Nephron (organoid): ENCODE data around the gene ABCF1.

Source experiments
- H3K27ac Mint-ChIP-seq, 3 experiments: 2 replicates each; pipeline ENCODE4 v1.8.0; 2020; ENCODE audit warnings: mixed read lengths in 3 of 3, mild to moderate bottlenecking in 2 of 3, moderate library complexity in 1 of 3
- H3K27me3 Mint-ChIP-seq: 2 replicates; pipeline ENCODE4 v1.8.0; 2021; ENCODE audit warnings: low read depth, mild to moderate bottlenecking, moderate library complexity, mixed read lengths
- H3K36me3 Mint-ChIP-seq: 2 replicates; pipeline ENCODE4 v1.8.0; 2020; ENCODE audit warnings: low read depth, mixed read lengths
- H3K4me1 Mint-ChIP-seq: 2 replicates; pipeline ENCODE4 v1.8.0; 2020; ENCODE audit warnings: mixed read lengths
- H3K4me3 Mint-ChIP-seq, 3 experiments: 2 replicates each; pipeline ENCODE4 v1.8.0; 2020; ENCODE audit warnings: mild to moderate bottlenecking in 3 of 3, mixed read lengths in 3 of 3, moderate library complexity in 2 of 3
- H3K9me3 Mint-ChIP-seq: 2 replicates; pipeline ENCODE4 v1.8.0; 2020; ENCODE audit warnings: mixed read lengths
- CTCF ChIP-seq, 3 experiments: fragments of 200-600 bp; sonication (generic); IDR thresholded peaks; one replicate each; pipeline ENCODE4 v1.5.0; 2021; ENCODE audit warnings: antibody characterized with exemption in 3 of 3; ENCODE audit not compliant: unreplicated experiment in 3 of 3

ABCF1 gene

GRCh38 chr6:30600451-30600961 lies 29.3 kb downstream of the ABCF1 start:
- TF ChIP-seq CTCF (IDR thresholded peaks at IDR 0.05; ENCODE audit: unreplicated experiment in 3 of 3) = no peak
- no peak overlapping the region for H3K4me3 Mint-ChIP-seq
- H3K36me3 Mint-ChIP-seq = peaks cover 59% of the 10 kb centered on the region
- H3K27ac Mint-ChIP-seq = peak overlapping the region in 2 of 3 experiments; percentile 37 to 43
- no peaks in the 10 kb centered on the region for H3K9me3 Mint-ChIP-seq
- no peaks in the 10 kb centered on the region for H3K4me1 Mint-ChIP-seq
- no peaks in the 10 kb centered on the region for H3K27me3 Mint-ChIP-seq

GRCh38 chr6:30601436-30601814 lies 30.2 kb downstream of the ABCF1 start:
- Mint-ChIP-seq H3K4me3 (no peak overlapping the region), H3K4me1 (no peaks in the 10 kb centered on the region), H3K9me3 (no peaks in the 10 kb centered on the region), H3K27ac (peak overlapping the region in 1 of 3 experiments; percentile 37), H3K27me3 (no peaks in the 10 kb centered on the region), H3K36me3 (peaks cover 66% of the 10 kb centered on the region)
- TF ChIP-seq CTCF (IDR thresholded peaks at IDR 0.05; ENCODE audit: unreplicated experiment in 3 of 3) = no peak

GRCh38 chr6:30601815-30602641 lies 30.8 kb downstream of the ABCF1 start:
- Mint-ChIP-seq H3K27ac (no peak overlapping the region), H3K4me1 (no peaks in the 10 kb centered on the region)

GRCh38 chr6:30603961-30604360 lies 32.7 kb downstream of the ABCF1 start:
- no peak overlapping the region for H3K4me3 Mint-ChIP-seq
- H3K27ac Mint-ChIP-seq = peak overlapping the region in 1 of 3 experiments; percentile 44
- H3K4me1 Mint-ChIP-seq = peaks cover 5% of the 10 kb centered on the region
- no peaks in the 10 kb centered on the region for H3K27me3 Mint-ChIP-seq
- H3K9me3 Mint-ChIP-seq = no peaks in the 10 kb centered on the region
- peaks cover 79% of the 10 kb centered on the region for H3K36me3 Mint-ChIP-seq
- no peak for TF ChIP-seq CTCF (IDR thresholded peaks at IDR 0.05; ENCODE audit: unreplicated experiment in 3 of 3)

More at GRCh38 chr6:30601815-30602641, 30.8 kb downstream of the ABCF1 start:
- Mint-ChIP-seq H3K36me3 (peaks cover 69% of the 10 kb centered on the region), H3K27me3 (no peaks in the 10 kb centered on the region), H3K4me3 (no peak overlapping the region), H3K9me3 (no peaks in the 10 kb centered on the region)
- TF ChIP-seq CTCF (IDR thresholded peaks at IDR 0.05; ENCODE audit: unreplicated experiment in 3 of 3) = no peak

- no peaks in the 10 kb centered on the region for H3K9me3 Mint-ChIP-seq
- peaks cover 54% of the 10 kb centered on the region for H3K4me1 Mint-ChIP-seq
- no peak for TF ChIP-seq CTCF (IDR thresholded peaks at IDR 0.05; ENCODE audit: unreplicated experiment in 3 of 3)
- H3K27ac Mint-ChIP-seq = peak overlapping the region in 2 of 3 experiments; percentile 15 to 21
- no peaks in the 10 kb centered on the region for H3K27me3 Mint-ChIP-seq
- no peak overlapping the region for H3K4me3 Mint-ChIP-seq
- peaks cover 58% of the 10 kb centered on the region for H3K36me3 Mint-ChIP-seq
These were observed 38.8 kb downstream of the ABCF1 start for GRCh38 chr6:30610065-30610464.
